ENCODE data around the gene DUOXA1.

Gene DUOXA1

DNA sequence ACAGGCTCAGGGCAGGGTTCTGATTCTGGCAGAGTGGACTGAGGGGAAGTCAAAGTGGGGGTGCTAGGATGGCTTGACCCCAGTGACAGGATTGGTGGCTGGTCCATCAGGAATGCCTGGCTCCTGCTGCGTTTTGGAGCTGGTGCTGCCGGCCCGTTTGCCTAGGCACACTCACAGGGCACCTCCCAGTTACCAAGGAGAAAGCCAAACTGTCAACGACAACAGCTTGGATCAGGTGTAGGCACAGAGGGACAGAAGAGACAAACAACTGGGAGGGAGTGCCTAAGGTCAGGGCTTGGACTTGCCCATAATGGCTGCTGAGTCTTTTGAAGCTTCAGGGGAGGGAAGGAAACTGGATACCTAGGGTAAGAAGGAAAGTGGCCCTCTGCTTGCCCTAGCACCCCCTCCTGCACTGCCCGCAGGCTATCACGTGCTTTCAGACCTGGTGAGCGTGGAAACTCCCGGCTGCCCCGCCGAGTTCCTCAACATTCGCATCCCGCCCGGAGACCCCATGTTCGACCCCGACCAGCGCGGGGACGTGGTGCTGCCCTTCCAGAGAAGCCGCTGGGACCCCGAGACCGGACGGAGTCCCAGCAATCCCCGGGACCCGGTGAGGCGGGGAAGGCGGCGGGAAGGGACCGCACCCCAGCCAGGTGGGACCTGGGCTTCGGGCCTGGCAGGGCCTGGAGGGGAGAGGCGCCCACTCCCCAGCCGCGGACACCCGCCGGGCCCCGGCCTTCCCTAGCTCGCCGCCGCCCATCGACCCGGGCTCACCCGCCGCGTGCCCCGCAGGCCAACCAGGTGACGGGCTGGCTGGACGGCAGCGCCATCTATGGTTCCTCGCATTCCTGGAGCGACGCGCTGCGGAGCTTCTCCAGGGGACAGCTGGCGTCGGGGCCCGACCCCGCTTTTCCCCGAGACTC, 5.3 kb upstream of the DUOXA1 start:
- peak; percentile 52 for FAIRE-seq

DNA sequence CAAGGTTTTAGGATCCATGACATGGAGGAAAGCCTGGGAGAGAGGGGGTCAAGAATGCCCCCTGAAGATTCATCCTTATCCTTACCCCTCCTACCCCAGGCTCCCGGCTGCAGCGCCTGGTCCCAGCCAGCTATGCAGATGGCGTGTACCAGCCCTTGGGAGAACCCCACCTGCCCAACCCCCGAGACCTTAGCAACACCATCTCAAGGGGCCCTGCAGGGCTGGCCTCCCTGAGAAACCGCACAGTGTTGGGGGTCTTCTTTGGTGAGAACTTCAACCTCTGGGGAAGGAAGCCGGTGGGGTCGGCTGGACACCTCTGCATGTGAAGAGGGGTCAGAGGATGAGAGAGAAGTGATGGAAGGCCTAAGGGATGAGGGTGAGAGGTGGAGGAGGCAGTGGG, 4.4 kb upstream of the DUOXA1 start:
- no peak for TF ChIP-seq POLR2A (IDR thresholded peaks at IDR 0.05; ENCODE audit: low read depth, low read length)
- TF ChIP-seq POLR2AphosphoS5 (IDR thresholded peaks at IDR 0.05; ENCODE audit: low read depth, low read length), result no peak
- TF ChIP-seq SPI1 (IDR thresholded peaks at IDR 0.05; ENCODE audit: low read depth, low read length), result no peak
- TF ChIP-seq PAX5 (IDR thresholded peaks at IDR 0.05; ENCODE audit: insufficient read depth, low read length, severe bottlenecking), result no peak
- TF ChIP-seq POU2F2 (IDR thresholded peaks at IDR 0.05; ENCODE audit: low read depth, low read length), result no peak
- no peak for TF ChIP-seq TAF1 (IDR thresholded peaks at IDR 0.05; ENCODE audit: low read depth, low read length)
- FAIRE-seq, result no peak

More for the DNA sequence above, 5.3 kb upstream of the DUOXA1 start:
- no peak for DNase-seq (ENCODE audit: insufficient read length, low spot score)
- TF ChIP-seq TAF1 (IDR thresholded peaks at IDR 0.05; ENCODE audit: low read depth, low read length) (no peak), POLR2AphosphoS5 (IDR thresholded peaks at IDR 0.05; ENCODE audit: low read depth, low read length) (no peak), POU2F2 (IDR thresholded peaks at IDR 0.05; ENCODE audit: low read depth, low read length) (no peak), PAX5 (IDR thresholded peaks at IDR 0.05; ENCODE audit: insufficient read depth, low read length, severe bottlenecking) (no peak), SPI1 (IDR thresholded peaks at IDR 0.05; ENCODE audit: low read depth, low read length) (no peak), POLR2A (IDR thresholded peaks at IDR 0.05; ENCODE audit: low read depth, low read length) (no peak)

DNA sequence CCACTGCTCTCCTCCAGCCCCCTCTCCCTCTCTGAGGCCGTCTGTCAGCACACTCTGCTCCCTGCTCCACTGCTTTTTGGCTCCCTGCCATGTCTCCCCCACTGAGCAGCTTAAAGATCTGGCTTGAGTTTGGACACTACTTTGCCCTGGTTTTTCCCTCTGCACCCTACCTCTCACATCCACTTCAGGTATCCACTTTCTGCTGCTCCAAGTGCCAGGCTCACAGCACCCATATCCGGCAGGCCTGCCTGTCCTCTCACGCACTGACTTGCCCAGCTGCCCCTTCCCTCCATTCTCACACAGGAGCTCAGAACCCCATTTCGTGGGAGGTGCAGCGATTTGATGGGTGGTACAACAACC, 3.9 kb upstream of the DUOXA1 start:
- TF ChIP-seq POU2F2 (IDR thresholded peaks at IDR 0.05; ENCODE audit: low read depth, low read length), result no peak
- TF ChIP-seq POLR2AphosphoS5 (IDR thresholded peaks at IDR 0.05; ENCODE audit: low read depth, low read length), result no peak
- no peak for TF ChIP-seq POLR2A (IDR thresholded peaks at IDR 0.05; ENCODE audit: low read depth, low read length)
- TF ChIP-seq TAF1 (IDR thresholded peaks at IDR 0.05; ENCODE audit: low read depth, low read length), result no peak
- TF ChIP-seq PAX5 (IDR thresholded peaks at IDR 0.05; ENCODE audit: insufficient read depth, low read length, severe bottlenecking), result no peak
- no peak for TF ChIP-seq SPI1 (IDR thresholded peaks at IDR 0.05; ENCODE audit: low read depth, low read length)
- no peak for DNase-seq (ENCODE audit: insufficient read length, low spot score)
- no peak for FAIRE-seq

More for the DNA sequence above, 4.4 kb upstream of the DUOXA1 start:
- no peak for DNase-seq (ENCODE audit: insufficient read length, low spot score)

GRCh38 chr15:45132844-45133560, 3.3 kb upstream of the DUOXA1 start:
- TF ChIP-seq POLR2AphosphoS5 (IDR thresholded peaks at IDR 0.05; ENCODE audit: low read depth, low read length), result no peak
- TF ChIP-seq PAX5 (IDR thresholded peaks at IDR 0.05; ENCODE audit: insufficient read depth, low read length, severe bottlenecking), result no peak
- no peak for TF ChIP-seq POU2F2 (IDR thresholded peaks at IDR 0.05; ENCODE audit: low read depth, low read length)
- TF ChIP-seq POLR2A (IDR thresholded peaks at IDR 0.05; ENCODE audit: low read depth, low read length), result no peak
- no peak for TF ChIP-seq SPI1 (IDR thresholded peaks at IDR 0.05; ENCODE audit: low read depth, low read length)
- TF ChIP-seq TAF1 (IDR thresholded peaks at IDR 0.05; ENCODE audit: low read depth, low read length), result no peak
- DNase-seq (ENCODE audit: insufficient read length, low spot score) (no peak), FAIRE-seq (no peak)

DNA sequence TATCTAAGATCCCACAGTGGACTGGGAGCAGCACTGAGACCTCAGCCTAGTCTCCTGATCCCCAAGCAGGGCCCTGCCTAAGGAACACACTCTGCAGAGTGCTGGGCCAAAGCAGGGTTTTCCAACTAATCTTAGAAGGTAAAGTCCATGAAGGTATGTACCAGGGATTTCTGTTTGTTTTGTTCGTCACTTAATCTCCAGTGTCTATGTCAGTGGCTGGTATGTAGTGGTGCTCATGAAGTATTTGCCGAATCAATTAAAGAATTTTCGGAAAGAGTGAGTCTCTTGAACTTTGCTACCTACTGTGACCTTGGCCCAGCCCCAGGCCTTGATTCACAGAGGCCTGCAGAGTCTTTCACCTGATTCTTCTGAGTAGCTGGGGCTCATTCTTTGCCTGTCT, 1.8 kb upstream of the DUOXA1 start:
- TF ChIP-seq POU2F2 (IDR thresholded peaks at IDR 0.05; ENCODE audit: low read depth, low read length), result no peak
- no peak for TF ChIP-seq POLR2AphosphoS5 (IDR thresholded peaks at IDR 0.05; ENCODE audit: low read depth, low read length)
- TF ChIP-seq POLR2A (IDR thresholded peaks at IDR 0.05; ENCODE audit: low read depth, low read length), result no peak
- TF ChIP-seq PAX5 (IDR thresholded peaks at IDR 0.05; ENCODE audit: insufficient read depth, low read length, severe bottlenecking), result no peak
- TF ChIP-seq SPI1 (IDR thresholded peaks at IDR 0.05; ENCODE audit: low read depth, low read length), result no peak
- TF ChIP-seq TAF1 (IDR thresholded peaks at IDR 0.05; ENCODE audit: low read depth, low read length), result no peak
- no peak for DNase-seq (ENCODE audit: insufficient read length, low spot score)
- no peak for FAIRE-seq

- TF ChIP-seq POU2F2 (IDR thresholded peaks at IDR 0.05; ENCODE audit: low read depth, low read length) (no peak), POLR2A (IDR thresholded peaks at IDR 0.05; ENCODE audit: low read depth, low read length) (no peak), SPI1 (IDR thresholded peaks at IDR 0.05; ENCODE audit: low read depth, low read length) (no peak), PAX5 (IDR thresholded peaks at IDR 0.05; ENCODE audit: insufficient read depth, low read length, severe bottlenecking) (no peak), POLR2AphosphoS5 (IDR thresholded peaks at IDR 0.05; ENCODE audit: low read depth, low read length) (no peak), TAF1 (IDR thresholded peaks at IDR 0.05; ENCODE audit: low read depth, low read length) (no peak)
- FAIRE-seq (no peak), DNase-seq (ENCODE audit: insufficient read length, low spot score) (no peak)
These were observed 767 bp upstream of the DUOXA1 start for GRCh38 chr15:45130291-45131000.

GRCh38 chr15:45128971-45129639, 574 bp downstream of the DUOXA1 start:
- no peak for DNase-seq (ENCODE audit: insufficient read length, low spot score)
- TF ChIP-seq SPI1 (IDR thresholded peaks at IDR 0.05; ENCODE audit: low read depth, low read length), result no peak
- TF ChIP-seq POLR2A (IDR thresholded peaks at IDR 0.05; ENCODE audit: low read depth, low read length), result no peak
- TF ChIP-seq PAX5 (IDR thresholded peaks at IDR 0.05; ENCODE audit: insufficient read depth, low read length, severe bottlenecking), result no peak
- TF ChIP-seq POU2F2 (IDR thresholded peaks at IDR 0.05; ENCODE audit: low read depth, low read length), result no peak
- TF ChIP-seq POLR2AphosphoS5 (IDR thresholded peaks at IDR 0.05; ENCODE audit: low read depth, low read length), result no peak
- TF ChIP-seq TAF1 (IDR thresholded peaks at IDR 0.05; ENCODE audit: low read depth, low read length), result no peak
- no peak for FAIRE-seq

DNA sequence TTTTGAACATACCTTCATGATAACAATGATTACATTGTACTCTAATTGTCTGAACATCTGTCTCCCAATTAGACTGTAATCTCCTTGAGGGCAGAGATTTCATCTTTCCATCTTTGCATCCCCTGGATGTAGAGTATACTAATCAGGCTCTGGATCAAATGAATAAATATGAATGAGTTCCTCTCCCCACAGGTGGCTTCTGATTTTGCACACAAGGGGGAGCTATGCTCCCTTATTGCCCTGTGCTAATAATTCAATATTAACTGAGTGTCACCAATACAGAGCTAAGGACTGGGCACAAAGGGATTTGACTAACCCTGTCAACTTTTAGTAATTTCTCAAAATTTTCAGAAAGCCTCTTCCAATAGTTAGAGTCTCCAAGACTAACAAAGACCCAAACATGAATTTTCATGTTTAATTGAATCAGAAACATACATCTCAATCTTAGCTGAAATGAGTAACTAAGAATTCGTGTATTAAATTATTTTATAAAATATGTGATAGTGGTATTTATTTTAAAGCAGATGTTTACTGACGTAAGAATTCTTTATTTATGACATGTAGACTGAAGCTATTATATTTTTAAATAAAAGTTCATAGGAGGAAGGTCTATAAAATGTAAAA, 3.0 kb downstream of the DUOXA1 start:
- TF ChIP-seq POLR2A (IDR thresholded peaks at IDR 0.05; ENCODE audit: low read depth, low read length) (no peak), POU2F2 (IDR thresholded peaks at IDR 0.05; ENCODE audit: low read depth, low read length) (no peak), POLR2AphosphoS5 (IDR thresholded peaks at IDR 0.05; ENCODE audit: low read depth, low read length) (no peak), PAX5 (IDR thresholded peaks at IDR 0.05; ENCODE audit: insufficient read depth, low read length, severe bottlenecking) (no peak), SPI1 (IDR thresholded peaks at IDR 0.05; ENCODE audit: low read depth, low read length) (no peak), TAF1 (IDR thresholded peaks at IDR 0.05; ENCODE audit: low read depth, low read length) (no peak)
- FAIRE-seq (no peak), DNase-seq (ENCODE audit: insufficient read length, low spot score) (no peak)
